Cardiac fibroblast (primary cell): ENCODE data around the gene FARSA.

ENCODE experiments used
- DNase-seq, 2 donors: peaks; one replicate each; pipeline versions ENCODE4 v3.0.0 to v3.0.0-alpha.2; 2010; ENCODE audit warnings: low read depth in 2 of 2
- H3K4me3 ChIP-seq, 2 donors: replicated peaks in 1 of 2; 1 replicate in 1 of 2; 2 replicates in 1 of 2; pipeline ENCODE4 v1.5.1; 2011; ENCODE audit warnings: low read depth in 2 of 2, low read length in 2 of 2, mild to moderate bottlenecking in 2 of 2, moderate library complexity in 1 of 2
- TF ChIP-seq, protein P1 (sequence below): IDR thresholded peaks from one replicate; pipeline ENCODE4 v1.5.1; 2011; ENCODE audit warnings: low read depth, mild to moderate bottlenecking, low read length, inconsistent platforms

Gene FARSA

GRCh38 chr19:12880551-12881171 lies 52.9 kb downstream of the FARSA start:
- H3K4me3 ChIP-seq = peak overlapping the region; percentile 77 to 89
- TF ChIP-seq, protein P1, sequence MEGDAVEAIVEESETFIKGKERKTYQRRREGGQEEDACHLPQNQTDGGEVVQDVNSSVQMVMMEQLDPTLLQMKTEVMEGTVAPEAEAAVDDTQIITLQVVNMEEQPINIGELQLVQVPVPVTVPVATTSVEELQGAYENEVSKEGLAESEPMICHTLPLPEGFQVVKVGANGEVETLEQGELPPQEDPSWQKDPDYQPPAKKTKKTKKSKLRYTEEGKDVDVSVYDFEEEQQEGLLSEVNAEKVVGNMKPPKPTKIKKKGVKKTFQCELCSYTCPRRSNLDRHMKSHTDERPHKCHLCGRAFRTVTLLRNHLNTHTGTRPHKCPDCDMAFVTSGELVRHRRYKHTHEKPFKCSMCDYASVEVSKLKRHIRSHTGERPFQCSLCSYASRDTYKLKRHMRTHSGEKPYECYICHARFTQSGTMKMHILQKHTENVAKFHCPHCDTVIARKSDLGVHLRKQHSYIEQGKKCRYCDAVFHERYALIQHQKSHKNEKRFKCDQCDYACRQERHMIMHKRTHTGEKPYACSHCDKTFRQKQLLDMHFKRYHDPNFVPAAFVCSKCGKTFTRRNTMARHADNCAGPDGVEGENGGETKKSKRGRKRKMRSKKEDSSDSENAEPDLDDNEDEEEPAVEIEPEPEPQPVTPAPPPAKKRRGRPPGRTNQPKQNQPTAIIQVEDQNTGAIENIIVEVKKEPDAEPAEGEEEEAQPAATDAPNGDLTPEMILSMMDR = no peak
- peak; percentile 21 to 38 for DNase-seq

GRCh38 chr19:12875086-12875485 lies 58.4 kb downstream of the FARSA start:
- no peak for DNase-seq
- H3K4me3 ChIP-seq = no peak overlapping the region
- TF ChIP-seq, protein P1 = no peak

DNA sequence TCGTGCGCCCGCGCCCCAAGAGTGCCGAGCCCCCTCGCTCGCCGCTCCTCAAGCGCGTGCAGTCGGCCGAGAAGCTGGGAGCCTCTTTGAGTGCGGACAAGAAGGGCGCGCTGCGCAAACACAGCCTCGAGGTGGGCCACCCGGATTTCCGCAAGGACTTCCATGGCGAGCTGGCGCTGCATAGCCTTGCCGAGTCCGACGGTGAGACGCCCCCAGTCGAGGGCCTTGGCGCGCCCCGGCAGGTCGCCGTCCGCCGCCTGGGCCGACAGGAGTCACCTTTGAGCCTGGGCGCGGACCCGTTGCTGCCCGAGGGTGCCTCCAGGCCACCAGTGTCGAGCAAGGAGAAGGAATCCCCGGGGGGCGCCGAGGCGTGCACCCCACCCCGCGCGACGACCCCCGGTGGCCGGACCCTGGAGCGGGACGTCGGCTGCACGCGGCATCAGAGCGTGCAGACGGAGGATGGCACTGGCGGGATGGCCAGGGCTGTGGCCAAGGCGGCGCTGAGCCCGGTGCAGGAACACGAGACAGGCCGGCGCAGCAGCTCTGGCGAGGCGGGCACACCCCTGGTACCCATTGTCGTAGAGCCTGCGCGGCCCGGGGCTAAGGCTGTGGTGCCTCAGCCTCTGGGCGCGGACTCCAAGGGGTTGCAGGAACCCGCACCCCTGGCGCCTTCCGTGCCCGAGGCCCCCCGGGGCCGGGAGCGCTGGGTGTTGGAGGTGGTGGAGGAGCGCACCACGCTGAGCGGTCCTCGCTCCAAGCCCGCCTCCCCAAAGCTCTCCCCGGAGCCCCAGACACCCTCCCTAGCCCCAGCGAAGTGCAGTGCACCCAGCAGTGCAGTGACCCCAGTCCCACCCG lies 59.4 kb downstream of the FARSA start:
- H3K4me3 ChIP-seq = no peak overlapping the region
- DNase-seq = no peak
- TF ChIP-seq, protein P1 = no peak

GRCh38 chr19:12872941-12873890 lies 60.3 kb downstream of the FARSA start:
- TF ChIP-seq, protein P1 = no peak
- DNase-seq = peak; percentile 75 to 84
- H3K4me3 ChIP-seq = peak overlapping the region; percentile 35 to 45
